ENCODE data around the gene S100A9.
A peak's percentile ranks its signal among the peaks of the same experiment; 100 is the strongest.
"Not testable (repeated sequence)": the region's sequence is repeated elsewhere in the genome, so short reads cannot be mapped to it uniquely, and the experiment has no call there.

S100A9 gene

DNA sequence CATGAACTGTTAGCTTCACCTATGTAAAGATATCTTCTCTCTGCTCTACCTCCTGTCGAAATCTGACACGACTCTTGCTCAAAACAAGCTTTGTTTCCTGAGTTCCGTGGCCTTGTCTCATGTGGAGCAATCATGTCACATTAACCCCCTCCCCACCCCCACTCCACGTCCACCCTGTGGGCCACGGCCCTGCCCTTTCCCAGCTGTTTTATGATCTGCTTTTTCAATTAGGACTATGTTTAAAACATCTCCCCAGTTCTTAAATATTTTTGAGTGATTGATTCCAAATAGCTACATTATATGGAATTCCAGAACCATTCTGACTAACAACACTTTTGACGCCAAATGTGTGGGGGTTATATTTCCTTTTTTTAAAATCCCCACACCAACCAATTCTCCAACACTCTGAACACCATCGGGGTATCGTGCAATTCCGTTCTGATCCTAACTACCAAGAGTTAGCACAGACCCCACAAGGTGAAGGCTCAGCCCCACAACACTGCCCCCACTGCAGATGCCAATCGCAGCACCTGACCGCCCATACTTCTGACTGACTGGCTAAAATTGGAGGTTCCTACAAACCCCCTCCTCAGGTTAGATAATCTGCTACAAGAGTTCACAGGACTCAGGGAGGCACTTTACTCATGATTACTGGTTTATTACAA, 45.9 kb downstream of the S100A9 start:
- H3K27ac ChIP-seq (ENCODE audit: insufficient read depth, low read length, poor library complexity, severe bottlenecking), result no peak overlapping the region
- no peaks in the 10 kb centered on the region for H3K4me1 ChIP-seq (ENCODE audit: control insufficient read depth, insufficient read depth, low read length, poor library complexity, severe bottlenecking)
- no peaks in the 10 kb centered on the region for H3K36me3 ChIP-seq (ENCODE audit: control insufficient read depth, insufficient read depth, low read length)
- H3K4me3 ChIP-seq (ENCODE audit: insufficient read depth, low read depth, low read length, poor library complexity, severe bottlenecking), result no peak overlapping the region
- no peaks in the 10 kb centered on the region for H3K9me3 ChIP-seq (ENCODE audit: control insufficient read depth, low read length)
- no peaks in the 10 kb centered on the region for H3K27me3 ChIP-seq (replicated peaks; ENCODE audit: control insufficient read depth, insufficient read depth, low read length, poor library complexity, severe bottlenecking)
- no peak for DNase-seq

DNA sequence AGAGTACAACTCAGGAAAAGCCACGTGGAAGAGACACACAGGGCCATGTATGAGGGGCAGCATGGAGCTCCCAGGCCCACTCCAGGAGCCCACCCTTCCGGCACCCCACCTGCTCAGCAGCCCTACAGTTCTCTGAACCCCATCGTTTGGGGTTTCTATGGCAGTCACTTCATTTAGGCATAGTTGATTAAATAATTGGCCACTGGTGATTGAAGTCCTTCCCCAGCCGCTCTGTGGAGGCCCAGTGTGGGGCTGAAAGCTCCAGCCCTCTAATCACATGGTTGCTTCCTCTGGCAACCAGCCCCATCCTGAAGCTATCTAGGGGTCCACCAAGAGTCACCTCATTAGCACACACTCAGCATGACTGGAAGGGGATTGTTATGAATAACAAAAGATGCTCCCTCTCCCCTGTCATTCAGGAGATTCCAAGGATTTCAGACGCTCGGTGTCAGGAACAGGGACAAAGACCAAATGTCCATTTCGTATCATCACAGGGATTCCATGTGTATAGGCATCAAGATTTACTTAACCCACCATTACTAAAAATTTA, 46.5 kb downstream of the S100A9 start:
- no peaks in the 10 kb centered on the region for H3K36me3 ChIP-seq (ENCODE audit: control insufficient read depth, insufficient read depth, low read length)
- H3K4me3 ChIP-seq (ENCODE audit: insufficient read depth, low read depth, low read length, poor library complexity, severe bottlenecking), result no peak overlapping the region
- H3K9me3 ChIP-seq (ENCODE audit: control insufficient read depth, low read length), result no peaks in the 10 kb centered on the region
- no peak for DNase-seq
- H3K27ac ChIP-seq (ENCODE audit: insufficient read depth, low read length, poor library complexity, severe bottlenecking), result no peak overlapping the region
- H3K27me3 ChIP-seq (replicated peaks; ENCODE audit: control insufficient read depth, insufficient read depth, low read length, poor library complexity, severe bottlenecking), result no peaks in the 10 kb centered on the region
- H3K4me1 ChIP-seq (ENCODE audit: control insufficient read depth, insufficient read depth, low read length, poor library complexity, severe bottlenecking), result no peaks in the 10 kb centered on the region

- no peaks in the 10 kb centered on the region for H3K9me3 ChIP-seq (ENCODE audit: control insufficient read depth, low read length)
- no peak overlapping the region for H3K4me3 ChIP-seq (ENCODE audit: insufficient read depth, low read depth, low read length, poor library complexity, severe bottlenecking)
- no peaks in the 10 kb centered on the region for H3K27me3 ChIP-seq (replicated peaks; ENCODE audit: control insufficient read depth, insufficient read depth, low read length, poor library complexity, severe bottlenecking)
- DNase-seq, result peak; percentile 10 to 39 (median 19)
- H3K36me3 ChIP-seq (ENCODE audit: control insufficient read depth, insufficient read depth, low read length), result no peaks in the 10 kb centered on the region
- no peak overlapping the region for H3K27ac ChIP-seq (ENCODE audit: insufficient read depth, low read length, poor library complexity, severe bottlenecking)
- no peaks in the 10 kb centered on the region for H3K4me1 ChIP-seq (ENCODE audit: control insufficient read depth, insufficient read depth, low read length, poor library complexity, severe bottlenecking)
These were observed 47.1 kb downstream of the S100A9 start for GRCh38 chr1:153404768-153405167.

DNA sequence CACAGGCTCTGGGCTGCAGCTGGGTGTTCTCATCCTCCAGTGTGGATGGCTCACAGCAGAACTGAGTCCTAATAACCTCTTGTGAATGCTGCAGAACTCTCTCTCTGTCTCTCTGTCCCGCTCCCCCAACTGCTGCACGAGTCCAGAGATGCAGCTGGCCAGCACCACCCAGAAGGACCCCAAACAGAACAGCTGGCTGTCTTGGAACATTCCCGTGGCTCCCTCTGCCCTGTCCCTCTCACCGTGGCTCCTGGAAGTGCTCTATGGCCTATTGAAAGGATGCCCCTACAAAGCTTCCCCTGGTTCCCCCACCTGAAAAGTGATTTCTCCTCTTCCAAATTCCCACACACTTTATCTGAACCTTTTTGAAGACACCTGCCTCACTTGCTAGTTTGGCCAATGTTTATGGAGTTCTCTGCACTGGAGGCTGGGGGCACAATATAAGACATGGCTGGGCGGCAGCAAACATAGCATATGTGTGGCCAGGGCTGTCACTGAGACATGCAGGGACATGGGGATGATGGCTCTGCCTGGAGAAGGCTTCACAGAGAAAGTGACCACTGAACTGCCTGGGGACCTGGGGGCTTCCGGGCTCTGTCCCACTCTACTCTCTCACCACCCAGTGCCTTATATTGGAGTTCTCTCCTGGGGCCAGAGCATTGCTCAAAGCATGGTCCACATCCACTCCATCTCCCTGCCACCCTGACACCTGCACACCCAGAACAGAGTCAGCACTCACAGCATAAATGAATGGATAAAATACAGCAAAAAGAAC, 48.4 kb downstream of the S100A9 start:
- H3K27me3 ChIP-seq (replicated peaks; ENCODE audit: control insufficient read depth, insufficient read depth, low read length, poor library complexity, severe bottlenecking); H3K4me3 ChIP-seq (ENCODE audit: insufficient read depth, low read depth, low read length, poor library complexity, severe bottlenecking); H3K4me1 ChIP-seq (ENCODE audit: control insufficient read depth, insufficient read depth, low read length, poor library complexity, severe bottlenecking); H3K36me3 ChIP-seq (ENCODE audit: control insufficient read depth, insufficient read depth, low read length); H3K9me3 ChIP-seq (ENCODE audit: control insufficient read depth, low read length); H3K27ac ChIP-seq (ENCODE audit: insufficient read depth, low read length, poor library complexity, severe bottlenecking); DNase-seq: not testable (repeated sequence)

- H3K9me3 ChIP-seq (ENCODE audit: control insufficient read depth, low read length); H3K36me3 ChIP-seq (ENCODE audit: control insufficient read depth, insufficient read depth, low read length); H3K27me3 ChIP-seq (replicated peaks; ENCODE audit: control insufficient read depth, insufficient read depth, low read length, poor library complexity, severe bottlenecking); DNase-seq; H3K27ac ChIP-seq (ENCODE audit: insufficient read depth, low read length, poor library complexity, severe bottlenecking); H3K4me3 ChIP-seq (ENCODE audit: insufficient read depth, low read depth, low read length, poor library complexity, severe bottlenecking); H3K4me1 ChIP-seq (ENCODE audit: control insufficient read depth, insufficient read depth, low read length, poor library complexity, severe bottlenecking): not testable (repeated sequence)
These were observed 49.6 kb downstream of the S100A9 start for GRCh38 chr1:153407274-153407673.

Measured in effector memory CD4-positive, alpha-beta T cell (primary cell).